Ovary (tissue), 3 donors: ENCODE measurements around the gene ALOX5AP.

Source experiments
- CTCF ChIP-seq, 3 donors: fragments of 450-650 bp in 2 of 3; fragments of 200-600 bp in 1 of 3; IDR thresholded peaks; one replicate each; pipeline versions ENCODE4 v1.5.1 to v1.8.0; 2016 to 2022; ENCODE audit warnings: antibody characterized with exemption in 3 of 3, mild to moderate bottlenecking in 1 of 3
- EP300 ChIP-seq: sonication (generic); formaldehyde crosslinking; IDR thresholded peaks from one replicate; pipeline ENCODE4 v1.6.1; 2017; ENCODE audit warnings: antibody characterized with exemption
- POLR2A ChIP-seq: fragments of 450-650 bp; IDR thresholded peaks from one replicate; pipeline ENCODE4 v1.6.1; 2017; ENCODE audit warnings: antibody characterized with exemption, mild to moderate bottlenecking, moderate library complexity
- donor health status: DM: no; HTN: no; CAD: no.

GRCh38 chr13:30810801-30811200, 75.5 kb downstream of the ALOX5AP start:
- TF ChIP-seq POLR2A (no peak), CTCF (IDR thresholded peaks at IDR 0.05) (no peak), EP300 (no peak)
